Measurements from ENCODE around the gene BMAL1. TPM values are rescaled to one million over a fixed set of nuclear protein-coding genes. Genes with fewer than 3 reads are reported as not detected.

BMAL1 gene
- total RNA-seq, 4 donors from 2014 or later = 21.4 to 39.5 (median 22.3) TPM

GRCh38 chr11:13368041-13368446, 90.5 kb downstream of the BMAL1 start:
- Histone ChIP-seq H3K4me3 (no peak overlapping the region), H3K4me1 (no peaks in the 10 kb centered on the region), H3K9me3 (no peaks in the 10 kb centered on the region), H3K27me3 (no peaks in the 10 kb centered on the region), H3K27ac (no peak overlapping the region), H3K36me3 (peaks cover 13 to 99% (median 19%) of the 10 kb centered on the region in 3 donors)
- 76 to 80% methylated on average over 5 of the region's 5 CpGs for WGBS, 2 donors
- intact Hi-C loops (cut with DNase I) = no loop called here
- no peak for DNase-seq
- no peak for TF ChIP-seq POLR2A (IDR thresholded peaks at IDR 0.05)

- TF ChIP-seq CTCF (IDR thresholded peaks at IDR 0.05) (no peak), POLR2A (IDR thresholded peaks at IDR 0.05) (no peak)
- no peak for DNase-seq
- Histone ChIP-seq H3K36me3 (peaks cover 12 to 100% (median 39%) of the 10 kb centered on the region in 3 donors), H3K4me3 (no peak overlapping the region), H3K27me3 (no peaks in the 10 kb centered on the region), H3K4me1 (no peaks in the 10 kb centered on the region), H3K27ac (no peak overlapping the region), H3K9me3 (no peaks in the 10 kb centered on the region)
- WGBS, 2 donors = 68 to 95% methylated on average over 2 of the region's 2 CpGs
- intact Hi-C loops (cut with DNase I) = no loop called here
Measured at GRCh38 chr11:13373216-13373615, 95.6 kb downstream of the BMAL1 start.

GRCh38 chr11:13375798-13376197, 98.2 kb downstream of the BMAL1 start:
- TF ChIP-seq POLR2A (IDR thresholded peaks at IDR 0.05) (no peak), CTCF (IDR thresholded peaks at IDR 0.05) (no peak)
- no peaks in the 10 kb centered on the region for H3K27me3 ChIP-seq
- DNase-seq = no peak
- peaks cover 15 to 100% (median 43%) of the 10 kb centered on the region in 3 donors for H3K36me3 ChIP-seq
- H3K4me3 ChIP-seq = no peak overlapping the region
- H3K9me3 ChIP-seq = no peaks in the 10 kb centered on the region
- H3K4me1 ChIP-seq = no peaks in the 10 kb centered on the region
- no peak overlapping the region for H3K27ac ChIP-seq
- intact Hi-C loops (cut with DNase I) = no loop called here

- Histone ChIP-seq H3K27me3 (no peaks in the 10 kb centered on the region), H3K9me3 (no peaks in the 10 kb centered on the region), H3K27ac (no peak overlapping the region), H3K4me3 (no peak overlapping the region), H3K36me3 (peaks cover 15 to 100% (median 46%) of the 10 kb centered on the region in 3 donors), H3K4me1 (no peaks in the 10 kb centered on the region)
- intact Hi-C loops (cut with DNase I) = no loop called here
- TF ChIP-seq CTCF (IDR thresholded peaks at IDR 0.05) (no peak), POLR2A (IDR thresholded peaks at IDR 0.05) (no peak)
- no peak for DNase-seq
- WGBS, 2 donors = no CpG with 5 or more reads among the region's 5 CpGs
Measured at GRCh38 chr11:13376402-13376801, 98.8 kb downstream of the BMAL1 start.

GRCh38 chr11:13376838-13377237, 99.2 kb downstream of the BMAL1 start:
- WGBS, 2 donors = 94 to 98% methylated on average over 6 of the region's 8 CpGs
- peaks cover 15 to 100% (median 45%) of the 10 kb centered on the region in 3 donors for H3K36me3 ChIP-seq

More at GRCh38 chr11:13376838-13377237, 99.2 kb downstream of the BMAL1 start:
- no peaks in the 10 kb centered on the region for H3K27me3 ChIP-seq
- no peak overlapping the region for H3K27ac ChIP-seq
- no peak overlapping the region for H3K4me3 ChIP-seq
- H3K9me3 ChIP-seq = no peaks in the 10 kb centered on the region
- TF ChIP-seq CTCF (IDR thresholded peaks at IDR 0.05) (no peak), POLR2A (IDR thresholded peaks at IDR 0.05) (no peak)
- no peak for DNase-seq
- no peaks in the 10 kb centered on the region for H3K4me1 ChIP-seq
- intact Hi-C loops (cut with DNase I) = no loop called here
